Pancreas (tissue), 10 donors: ENCODE results near the gene ROBO1. TPM values are rescaled to one million over a fixed set of nuclear protein-coding genes. Genes with fewer than 3 reads are reported as not detected.

Experiments used
- ATAC-seq, 4 donors: fragments of 200-7000 bp; cut with Tn5 transposase; one replicate each; pipeline versions ENCODE4 v1.8.0 to v1.9.1; 2020; ENCODE audit warnings: mild to moderate bottlenecking in 4 of 4, moderate library complexity in 4 of 4
- DNase-seq, 6 donors: peaks; one replicate each; pipeline ENCODE4 v3.0.0-alpha.2; 2020
- FAIRE-seq: peaks from 2 replicates; lab custom pipeline; 2012; peaks lifted over from hg19 to GRCh38; lab: Jason Lieb, UNC
- H3K27ac ChIP-seq, 4 donors: fragments of 200-600 bp; sonication (generic); 1 replicate in 3 of 4; 2 replicates in 1 of 4; pipeline versions ENCODE4 v1.5.0 to v1.8.0; 2020
- H3K27me3 ChIP-seq, 4 donors: fragments of 200-600 bp; one replicate each; pipeline ENCODE4 v1.8.0; 2021
- H3K36me3 ChIP-seq, 3 donors: fragments of 200-600 bp; sonication (generic) in 1 of 3; one replicate each; pipeline versions ENCODE4 v1.5.0 to v1.8.0; 2020 to 2021
- H3K4me1 ChIP-seq, 3 donors: fragments of 200-600 bp; one replicate each; pipeline ENCODE4 v1.8.0; 2021
- H3K4me3 ChIP-seq, 4 donors: fragments of 200-600 bp; sonication (generic) in 2 of 4; one replicate each; pipeline versions ENCODE4 v1.5.0 to v1.8.0; 2020 to 2021
- H3K9me3 ChIP-seq, 4 donors: fragments of 200-600 bp; one replicate each; pipeline ENCODE4 v1.8.0; 2021
- WGBS, 2 donors: extraction: QIAGEN DNeasy Blood & Tissue Kit; methylation state at CpG; one replicate each; pipeline ENCODE4 v1.1.7; 2013; 5-methylcytosine and 5-hydroxymethylcytosine counted together
- intact Hi-C, 3 donors: fragments of 100-400 bp; cut with DNase I; formaldehyde crosslinking; loops; one replicate each; pipeline versions ENCODE4 v1.11.1 to v1.14.2; 2022
- polyA plus RNA-seq, 2 donors: library from polyadenylated mRNA; stranded (reverse); fragments of 200-250 nt; gene quantifications; one replicate each; pipeline ENCODE4 v1.2.3, GENCODE V29; 2013
- total RNA-seq, 6 donors: library from RNA; stranded (reverse); fragmentation: NEBNext Ultra II Directional in 4 of 6; extraction: Animal tissue kit (Norgen Biotek cat#: 25700) in 4 of 6; gene quantifications; one replicate each; pipeline versions ENCODE4 v1.2.1 to v1.2.4, GENCODE V29; 2021 to 2023
- TF ChIP-seq, protein P1 (sequence below), 4 donors: fragments of 200-600 bp; sonication (generic) in 3 of 4; IDR thresholded peaks; one replicate each; pipeline versions ENCODE4 v1.5.0 to v1.8.0; 2021; ENCODE audit warnings: antibody characterized with exemption in 4 of 4
- donor health status: healthy with polysubstance abuse.
- donor health status: DM: no; HTN: no; CAD: no; lungs with moderate emphysema.
- donor health status: DM: no; HTN: no; CAD: no.
- donor health status: control.
- donor health status: control.
- donor health status: Bipolar disorder and iron deficiency.
- donor health status: DM: yes; HTN: yes; CAD: no.
- donor health status: DM: no; HTN: no; CAD: no.
- donor health status: DM: no; HTN: no; CAD: no.
- donor health status: DM: yes; HTN: yes; CAD: no.

ROBO1 gene
- total and polyA plus RNA-seq, 8 donors: 0.51 to 8.5 (median 2.8) TPM

DNA sequence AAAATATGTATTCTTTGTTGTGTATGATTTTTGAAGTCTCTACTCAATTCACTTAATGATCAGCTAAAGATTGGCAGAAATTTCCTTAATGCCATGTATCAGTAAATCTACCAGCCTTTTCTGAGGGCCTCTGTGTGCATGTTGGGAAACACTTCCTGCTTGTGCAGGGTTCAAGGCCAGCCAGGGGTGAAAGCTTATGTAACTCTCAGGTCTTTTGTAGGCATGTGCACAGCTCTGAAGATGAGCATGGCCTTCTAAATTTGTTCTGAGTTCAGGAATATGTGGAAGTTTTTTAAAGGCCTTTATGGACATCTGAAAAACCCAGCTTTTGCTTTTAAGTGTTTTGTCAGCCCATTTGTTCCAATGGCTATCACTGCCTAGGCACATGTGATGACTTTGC, 82.7 kb downstream of the ROBO1 start:
- H3K27ac ChIP-seq: no peak overlapping the region
- FAIRE-seq: no peak
- H3K4me3 ChIP-seq: no peak overlapping the region
- no peaks in the 10 kb centered on the region for H3K9me3 ChIP-seq
- no peak for DNase-seq
- H3K36me3 ChIP-seq: no peaks in the 10 kb centered on the region
- TF ChIP-seq, protein P1, sequence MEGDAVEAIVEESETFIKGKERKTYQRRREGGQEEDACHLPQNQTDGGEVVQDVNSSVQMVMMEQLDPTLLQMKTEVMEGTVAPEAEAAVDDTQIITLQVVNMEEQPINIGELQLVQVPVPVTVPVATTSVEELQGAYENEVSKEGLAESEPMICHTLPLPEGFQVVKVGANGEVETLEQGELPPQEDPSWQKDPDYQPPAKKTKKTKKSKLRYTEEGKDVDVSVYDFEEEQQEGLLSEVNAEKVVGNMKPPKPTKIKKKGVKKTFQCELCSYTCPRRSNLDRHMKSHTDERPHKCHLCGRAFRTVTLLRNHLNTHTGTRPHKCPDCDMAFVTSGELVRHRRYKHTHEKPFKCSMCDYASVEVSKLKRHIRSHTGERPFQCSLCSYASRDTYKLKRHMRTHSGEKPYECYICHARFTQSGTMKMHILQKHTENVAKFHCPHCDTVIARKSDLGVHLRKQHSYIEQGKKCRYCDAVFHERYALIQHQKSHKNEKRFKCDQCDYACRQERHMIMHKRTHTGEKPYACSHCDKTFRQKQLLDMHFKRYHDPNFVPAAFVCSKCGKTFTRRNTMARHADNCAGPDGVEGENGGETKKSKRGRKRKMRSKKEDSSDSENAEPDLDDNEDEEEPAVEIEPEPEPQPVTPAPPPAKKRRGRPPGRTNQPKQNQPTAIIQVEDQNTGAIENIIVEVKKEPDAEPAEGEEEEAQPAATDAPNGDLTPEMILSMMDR (IDR thresholded peaks at IDR 0.05): no peak
- H3K4me1 ChIP-seq: no peaks in the 10 kb centered on the region
- intact Hi-C loops: no loop called here
- no peaks in the 10 kb centered on the region for H3K27me3 ChIP-seq
- no peak for ATAC-seq

DNA sequence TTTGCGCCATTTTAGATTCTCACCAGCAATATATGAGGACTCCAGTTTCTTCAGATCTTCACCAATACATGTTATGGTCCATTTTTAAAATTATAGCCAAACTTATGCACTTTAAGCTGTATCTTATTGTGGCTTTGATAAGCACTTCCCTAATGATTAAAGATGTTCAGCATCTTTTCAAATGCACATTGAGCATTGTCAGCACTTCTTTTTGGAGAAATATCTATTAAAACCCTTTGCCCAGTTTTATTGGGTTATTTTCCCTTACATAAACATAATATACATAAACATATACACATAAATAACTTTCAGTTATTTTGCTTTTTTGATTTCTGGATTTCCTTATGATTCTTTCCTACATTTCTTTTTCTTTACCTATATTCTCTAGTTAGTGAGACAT, 83.8 kb downstream of the ROBO1 start:
- DNase-seq (no peak), ATAC-seq (no peak), FAIRE-seq (no peak)
- Histone ChIP-seq H3K27me3 (no peaks in the 10 kb centered on the region), H3K9me3 (no peaks in the 10 kb centered on the region), H3K36me3 (no peaks in the 10 kb centered on the region), H3K4me1 (no peaks in the 10 kb centered on the region), H3K4me3 (no peak overlapping the region), H3K27ac (no peak overlapping the region)
- TF ChIP-seq, protein P1 (IDR thresholded peaks at IDR 0.05): no peak
- intact Hi-C loops: no loop called here
- 85 to 92% methylated on average over 1 of the region's 1 CpG for WGBS, 2 donors

DNA sequence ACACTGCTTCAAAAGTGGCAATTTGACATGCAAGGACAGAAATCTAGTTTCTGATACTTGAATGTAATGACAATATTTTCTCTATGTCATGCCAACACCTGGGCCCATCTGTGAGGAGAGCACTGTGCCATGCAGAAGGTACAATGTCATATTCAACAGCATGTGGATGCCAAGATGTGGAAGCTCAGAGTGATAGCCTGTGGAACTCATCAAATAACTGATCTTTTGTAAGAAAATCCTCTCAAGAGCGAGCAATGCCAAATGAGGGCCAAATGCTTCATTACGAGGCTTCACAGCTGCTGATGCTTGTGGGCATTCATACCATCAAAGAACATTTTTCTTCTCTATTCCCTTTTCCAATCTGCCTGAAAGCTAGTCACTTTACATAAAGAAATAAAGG, 95.1 kb downstream of the ROBO1 start:
- H3K27me3 ChIP-seq: no peaks in the 10 kb centered on the region
- no peak for DNase-seq
- no peak for ATAC-seq
- FAIRE-seq: no peak
- no peaks in the 10 kb centered on the region for H3K36me3 ChIP-seq
- no peak overlapping the region for H3K27ac ChIP-seq
- intact Hi-C loops: no loop called here
- 65 to 68% methylated on average over 2 of the region's 2 CpGs for WGBS, 2 donors
- no peak overlapping the region for H3K4me3 ChIP-seq
- no peaks in the 10 kb centered on the region for H3K4me1 ChIP-seq
- TF ChIP-seq, protein P1 (IDR thresholded peaks at IDR 0.05): no peak
- no peaks in the 10 kb centered on the region for H3K9me3 ChIP-seq

- no peak overlapping the region for H3K27ac ChIP-seq
- no peak for DNase-seq
- WGBS, 2 donors: 58 to 65% methylated on average over 1 of the region's 1 CpG
- TF ChIP-seq, protein P1 (IDR thresholded peaks at IDR 0.05): no peak
- no peaks in the 10 kb centered on the region for H3K4me1 ChIP-seq
- no peaks in the 10 kb centered on the region for H3K9me3 ChIP-seq
- no peak for ATAC-seq
- no peaks in the 10 kb centered on the region for H3K27me3 ChIP-seq
- H3K4me3 ChIP-seq: no peak overlapping the region
- H3K36me3 ChIP-seq: no peaks in the 10 kb centered on the region
- intact Hi-C loops: no loop called here
- FAIRE-seq: no peak
These were observed 95.7 kb downstream of the ROBO1 start for GRCh38 chr3:79672075-79672474.

DNA sequence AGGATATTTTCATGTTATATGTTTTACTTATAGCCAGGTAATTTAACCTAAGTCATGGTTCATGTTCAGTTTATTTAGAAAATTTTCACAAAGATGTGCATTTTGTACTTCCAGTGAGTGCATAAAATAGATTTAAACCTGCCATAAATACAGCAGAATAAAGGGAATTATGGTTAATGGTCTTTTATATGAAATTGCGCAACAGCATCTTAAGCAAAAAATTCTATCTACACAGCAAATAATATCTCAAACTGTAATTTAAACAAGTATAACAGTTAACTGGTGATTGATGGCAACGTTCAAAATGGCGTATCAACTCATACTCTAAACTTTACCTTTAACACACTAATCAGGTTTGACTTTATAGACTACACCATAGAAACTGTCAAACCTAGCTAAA, 97.6 kb downstream of the ROBO1 start:
- ATAC-seq (no peak), DNase-seq (no peak), FAIRE-seq (no peak)
- Histone ChIP-seq H3K36me3 (no peaks in the 10 kb centered on the region), H3K4me1 (no peaks in the 10 kb centered on the region), H3K4me3 (no peak overlapping the region), H3K9me3 (no peaks in the 10 kb centered on the region), H3K27me3 (no peaks in the 10 kb centered on the region), H3K27ac (no peak overlapping the region)
- TF ChIP-seq, protein P1 (IDR thresholded peaks at IDR 0.05): no peak
- 61 to 67% methylated on average over 3 of the region's 3 CpGs for WGBS, 2 donors
- intact Hi-C loops: no loop called here
